SU-DHL-6 (cell line): ENCODE measurements around the gene POLD3.

Experiments used
- CTCF ChIP-seq: fragments of 200-600 bp; sonication (generic); IDR thresholded peaks from one replicate; pipeline ENCODE4 v1.5.1; 2017; ENCODE audit warnings: antibody characterized with exemption, mild to moderate bottlenecking, low read length, moderate library complexity; ENCODE audit not compliant: insufficient read depth, poor library complexity, severe bottlenecking
- EZH2phosphoT487 ChIP-seq: fragments of 200-600 bp; sonication (generic), shearing (Covaris generic); conservative IDR thresholded peaks from 2 replicates; pipeline ENCODE4 v1.6.1; 2018; ENCODE audit warnings: mild to moderate bottlenecking, antibody characterized with exemption, low read length, moderate library complexity, mixed read lengths

DNA sequence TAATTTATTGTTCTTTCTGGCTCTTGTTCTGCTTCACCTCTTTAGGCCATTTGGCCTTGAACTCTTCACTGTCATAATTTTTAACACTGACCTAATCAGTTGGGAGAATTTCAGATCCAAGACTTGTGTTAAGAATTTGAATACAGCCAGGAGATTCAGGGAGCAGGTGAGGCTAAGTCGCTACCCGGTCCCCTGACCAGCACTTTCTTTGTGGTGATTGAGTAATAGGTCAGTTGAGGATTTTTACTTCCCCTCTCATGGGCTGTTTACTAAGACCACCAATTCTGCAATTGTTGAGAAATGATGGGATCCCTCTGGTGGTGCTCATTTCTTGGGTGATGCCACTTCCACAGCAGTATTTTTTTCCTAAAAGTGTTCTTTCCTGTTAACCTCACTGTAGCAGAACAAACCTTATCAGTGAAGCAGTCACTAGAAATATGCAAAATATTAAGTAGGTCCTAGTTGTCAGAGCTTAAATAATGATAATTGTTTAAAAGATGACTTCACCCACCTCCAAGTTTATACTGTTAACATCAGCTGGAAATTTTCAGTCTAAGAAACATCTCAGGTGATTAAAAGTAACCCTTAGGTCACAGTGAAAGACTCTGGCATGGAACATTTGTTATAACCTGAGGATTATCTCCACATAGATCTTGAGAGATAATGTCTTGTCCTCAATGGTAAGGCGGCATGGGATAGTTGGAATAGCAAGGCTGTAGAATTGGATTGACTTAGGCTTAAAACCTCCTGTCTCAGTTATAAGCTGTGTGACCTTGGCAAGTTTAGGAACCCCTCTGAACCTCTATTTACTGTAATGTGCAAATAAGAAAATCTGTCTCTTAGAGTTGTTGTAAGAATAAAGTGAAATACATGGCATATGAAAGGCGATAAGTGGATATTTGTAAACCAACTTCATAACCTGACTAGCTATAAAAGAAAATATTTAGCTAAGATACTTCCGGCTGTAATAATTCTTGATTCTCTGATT is 41.3 kb downstream of the POLD3 start:
- TF ChIP-seq CTCF = no peak
- TF ChIP-seq EZH2phosphoT487 = no peak
